SKM-1 treated with dmso at 0.1 percent for 144 hours (cell line): ENCODE measurements around the gene OR7C1.
"Not testable (repeated sequence)": the region's sequence is repeated elsewhere in the genome, so short reads cannot be mapped to it uniquely, and the experiment has no call there.

Experiments used
- DNase-seq: peaks from one replicate; lab custom pipeline; 2025; ENCODE audit not compliant: unreplicated experiment; lab: John Stamatoyannopoulos, UW

The OR7C1 gene

GRCh38 chr19:14835011-14835410 is at the start of gene OR7C1, which contains the start of gene OR7A5:
Gene OR7C1 (minus strand): TSS chr19:14835185. CDS start chr19:14800136, 35,049 bp downstream.
Gene OR7A5 (minus strand): TSS chr19:14835185. CDS start chr19:14828241, 6,944 bp downstream.
- DNase-seq: no peak

GRCh38 chr19:14871619-14872230 is 36.7 kb upstream of the OR7C1 start:
- DNase-seq: peak; percentile 14

DNA sequence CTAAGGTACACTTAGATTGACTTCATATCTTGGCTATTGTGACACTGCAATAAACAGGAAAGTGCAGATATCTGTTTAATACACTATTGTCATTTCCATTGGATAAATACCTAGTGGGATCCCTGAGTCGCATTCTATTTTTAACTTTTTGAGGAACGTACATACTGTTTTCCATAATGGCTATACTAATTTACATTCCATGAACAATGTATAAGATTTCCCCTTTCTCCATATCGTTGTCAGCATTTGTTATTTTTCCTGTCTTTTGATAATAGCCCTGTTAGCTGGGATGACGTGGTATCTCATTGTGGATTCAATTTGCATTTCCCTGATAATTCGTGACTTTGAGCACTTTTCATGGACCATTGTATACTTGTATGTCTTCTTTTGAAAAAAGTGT is 33.5 kb upstream of the OR7C1 start:
- DNase-seq: no peak

DNA sequence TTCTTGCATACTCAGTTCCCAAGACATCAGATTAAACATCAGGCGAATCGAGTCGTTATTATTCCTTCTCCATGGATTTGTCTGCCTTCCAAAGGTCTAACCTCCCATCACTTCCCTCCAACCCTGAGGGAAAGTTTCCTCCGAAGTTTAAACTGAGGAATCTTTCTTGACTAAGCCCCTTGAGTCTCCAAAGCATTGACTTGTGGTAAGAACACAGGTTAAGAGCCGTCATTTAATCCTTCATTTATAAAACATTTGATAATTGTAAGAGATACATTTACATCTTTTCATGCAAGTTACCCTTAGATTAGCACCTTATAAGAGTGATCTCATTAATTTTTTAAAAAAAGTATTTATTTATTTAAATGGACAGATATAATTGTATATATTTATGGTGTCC is 13.8 kb upstream of the OR7C1 start, which contains the start of gene OR7A10:
Gene OR7A10, minus strand, starts transcription at position 101 of the 400 bp plus-strand sequence. CDS start 7,045 bp downstream, outside the sequence.
- DNase-seq: no peak

- no peak for DNase-seq
These were observed 8.6 kb upstream of the OR7C1 start for GRCh38 chr19:14843578-14843977.

GRCh38 chr19:14843169-14843568 is 8.2 kb upstream of the OR7C1 start:
- no peak for DNase-seq

GRCh38 chr19:14840206-14840605 is 5.2 kb upstream of the OR7C1 start:
- DNase-seq: no peak

GRCh38 chr19:14837391-14837790 is 2.4 kb upstream of the OR7C1 start:
- DNase-seq: no peak

DNA sequence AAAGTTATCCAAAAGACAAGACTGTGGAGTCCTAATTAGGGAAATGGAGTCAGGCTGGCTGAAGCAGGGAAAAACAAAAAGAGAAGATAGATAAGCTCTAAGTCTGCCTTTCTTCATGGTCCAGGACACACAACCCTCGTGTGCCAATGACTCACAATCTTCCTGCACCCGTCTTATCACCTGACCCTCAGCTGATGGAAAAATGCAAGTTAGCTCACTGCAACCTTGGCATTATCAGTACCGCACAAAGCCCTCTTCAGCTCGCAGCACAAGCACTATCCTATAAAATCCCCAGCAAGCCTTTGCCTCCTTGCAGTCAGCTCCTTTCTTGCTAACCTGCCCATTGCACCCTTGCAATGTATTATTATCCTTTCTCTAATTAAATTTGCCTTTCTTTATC is 4.3 kb downstream of the OR7C1 start:
- DNase-seq: no peak

DNA sequence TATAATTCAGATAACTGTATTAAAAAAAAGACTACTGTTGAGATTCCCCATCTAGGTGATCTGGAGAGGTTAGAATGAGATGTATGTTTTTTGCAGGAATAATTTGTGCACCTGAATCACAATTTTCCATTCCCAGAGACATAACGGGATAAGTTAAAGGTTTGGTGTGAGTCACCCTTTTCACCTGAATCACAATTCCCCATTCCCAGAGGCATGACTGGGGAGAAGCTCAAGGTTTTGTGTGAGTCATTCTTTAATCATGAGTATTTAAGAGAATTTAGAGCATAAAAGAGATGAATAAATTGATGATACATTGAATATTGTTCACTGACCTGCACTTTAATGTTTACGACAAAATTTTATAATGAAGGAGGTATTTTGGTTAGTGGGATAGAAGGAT is 9.0 kb downstream of the OR7C1 start:
- no peak for DNase-seq

DNA sequence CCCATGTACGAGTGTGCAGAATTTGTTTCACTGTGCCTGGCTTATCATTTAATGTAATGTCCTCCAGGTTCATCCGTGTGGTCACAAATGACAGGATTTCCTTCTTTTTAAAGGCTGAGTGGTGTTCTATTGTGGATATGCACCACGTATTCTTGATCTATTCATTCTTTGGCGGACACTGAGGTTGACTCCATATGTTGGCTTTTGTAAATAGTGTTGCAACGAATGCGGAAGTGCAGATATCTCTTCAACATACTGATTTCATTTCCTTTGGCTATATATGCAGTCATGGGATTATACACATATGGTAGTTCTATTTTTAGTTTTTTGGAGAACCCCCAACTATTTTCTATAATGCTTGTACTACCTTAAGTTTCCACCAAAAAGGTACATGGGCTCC is 13.0 kb downstream of the OR7C1 start:
- peak; percentile 28 for DNase-seq

- no peak for DNase-seq
These were observed 16.4 kb downstream of the OR7C1 start for GRCh38 chr19:14818588-14818987.

- DNase-seq: no peak
These were observed 17.9 kb downstream of the OR7C1 start for GRCh38 chr19:14817052-14817451.

- DNase-seq: no peak
These were observed 19.9 kb downstream of the OR7C1 start for GRCh38 chr19:14814982-14815652.

DNA sequence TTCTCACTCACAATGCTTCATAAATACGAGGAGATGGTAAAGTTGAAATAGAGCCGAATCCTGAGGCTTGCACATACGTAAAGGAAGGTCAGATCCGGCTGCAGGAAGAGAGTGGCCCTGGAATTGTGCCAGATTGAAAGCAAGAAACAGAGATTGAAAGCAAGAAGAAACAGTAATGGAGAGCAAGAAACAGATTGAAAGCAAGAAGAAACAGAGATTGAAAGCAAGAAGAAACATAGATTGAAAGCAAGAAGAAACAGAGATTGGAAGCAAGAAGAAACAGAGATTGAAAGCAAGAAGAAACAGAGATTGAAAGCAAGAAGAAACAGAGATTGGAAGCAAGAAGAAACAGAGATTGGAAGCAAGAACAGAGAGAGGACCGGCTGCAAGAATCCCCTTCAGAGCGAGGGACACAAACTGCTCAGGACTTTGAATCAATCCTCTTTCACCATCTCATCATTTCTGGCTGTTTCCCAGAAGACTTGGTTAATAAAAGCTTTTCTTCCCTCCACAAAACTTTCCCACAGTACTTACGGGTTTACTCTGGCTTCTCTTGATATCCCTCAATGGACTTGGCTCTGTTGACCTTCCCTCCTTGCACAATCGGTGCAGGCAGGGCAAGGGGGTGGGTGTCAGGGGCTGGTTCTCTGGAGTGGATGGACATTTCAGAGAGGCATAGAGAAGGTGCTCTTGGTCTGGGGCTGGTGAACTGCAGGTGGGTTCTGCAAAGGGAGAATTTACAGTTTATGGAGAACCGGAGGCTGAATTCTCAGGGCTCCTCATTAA is 25.5 kb downstream of the OR7C1 start:
- DNase-seq: no peak

GRCh38 chr19:14804765-14805164 is 30.2 kb downstream of the OR7C1 start:
- no peak for DNase-seq

GRCh38 chr19:14798760-14799159 is 36.2 kb downstream of the OR7C1 start:
- no peak for DNase-seq

DNA sequence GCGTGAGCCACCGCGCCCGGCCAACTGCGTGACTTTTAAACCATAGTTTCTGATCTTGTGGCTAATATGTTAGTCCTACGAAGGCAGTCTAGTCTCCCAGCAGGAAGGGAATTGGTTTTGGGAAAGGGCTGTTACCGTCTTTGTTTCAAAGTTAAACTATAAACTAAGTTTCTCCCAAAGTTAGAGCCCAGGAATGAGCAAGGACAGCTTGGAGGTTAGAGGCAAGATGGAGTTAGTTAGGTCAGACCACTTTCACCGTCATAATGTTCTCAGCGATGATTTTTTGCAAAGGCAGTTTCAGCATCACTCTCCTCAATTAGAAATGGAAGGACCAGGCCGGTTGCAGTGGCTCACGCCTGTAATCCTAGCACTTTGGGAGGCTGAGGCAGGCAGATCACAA is 39.0 kb downstream of the OR7C1 start:
- DNase-seq: no peak

GRCh38 chr19:14795078-14795721 is 39.8 kb downstream of the OR7C1 start:
- DNase-seq: no peak

GRCh38 chr19:14792250-14792649 is 42.7 kb downstream of the OR7C1 start:
- not testable (repeated sequence) for DNase-seq

- DNase-seq: no peak
These were observed 48.5 kb downstream of the OR7C1 start for GRCh38 chr19:14786421-14786851.
